Hepatocyte (in vitro differentiated cells): ENCODE results near the gene FUT9.

ENCODE experiments used
- CTCF ChIP-seq: fragments of 200-600 bp; sonication (generic); IDR thresholded peaks from 2 replicates; pipeline ENCODE4 v1.5.1; 2016; ENCODE audit warnings: antibody characterized with exemption, mild to moderate bottlenecking; ENCODE audit not compliant: poor library complexity
- EZH2 ChIP-seq: fragments of 200-600 bp; sonication (generic); IDR thresholded peaks from 2 replicates; pipeline ENCODE4 v1.6.1; 2016; ENCODE audit warnings: antibody characterized with exemption, mild to moderate bottlenecking, borderline replicate concordance
- EZH2phosphoT487 ChIP-seq: fragments of 200-600 bp; sonication (generic); IDR thresholded peaks from one replicate; pipeline ENCODE4 v1.6.1; 2018; ENCODE audit warnings: antibody characterized with exemption, mild to moderate bottlenecking, low read depth, moderate library complexity; ENCODE audit not compliant: unreplicated experiment, severe bottlenecking

DNA sequence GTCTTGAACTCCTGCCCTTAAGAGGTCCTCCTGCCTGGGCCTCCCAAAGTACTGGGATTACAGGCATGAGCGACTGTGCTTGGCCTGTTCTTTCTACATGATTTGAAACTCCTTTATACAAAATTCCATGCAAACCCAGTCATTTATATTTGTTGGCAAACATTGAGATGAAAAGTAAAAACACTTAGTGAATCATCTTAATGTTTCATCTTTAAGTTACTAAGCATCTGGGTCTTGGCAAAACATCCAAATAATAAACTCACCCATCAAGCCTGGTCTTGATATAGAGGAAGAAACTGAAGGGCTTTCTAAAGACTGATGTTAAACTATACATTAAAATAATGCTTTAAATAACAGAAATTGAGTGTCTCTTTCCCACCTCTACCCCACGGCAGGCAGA is 95.1 kb downstream of the FUT9 start:
- TF ChIP-seq CTCF (no peak), EZH2 (no peak), EZH2phosphoT487 (no peak)
